ENCODE data around the gene PPP1R11. TPM values are rescaled to one million over a fixed set of nuclear protein-coding genes. Genes with fewer than 3 reads are reported as not detected.

The PPP1R11 gene
- total and polyA plus RNA-seq, 2 of the 13 experiments (the other 11 are each of a cell fraction or from before 2014, with no cell fraction given), result 32.1 to 58.9 TPM

DNA sequence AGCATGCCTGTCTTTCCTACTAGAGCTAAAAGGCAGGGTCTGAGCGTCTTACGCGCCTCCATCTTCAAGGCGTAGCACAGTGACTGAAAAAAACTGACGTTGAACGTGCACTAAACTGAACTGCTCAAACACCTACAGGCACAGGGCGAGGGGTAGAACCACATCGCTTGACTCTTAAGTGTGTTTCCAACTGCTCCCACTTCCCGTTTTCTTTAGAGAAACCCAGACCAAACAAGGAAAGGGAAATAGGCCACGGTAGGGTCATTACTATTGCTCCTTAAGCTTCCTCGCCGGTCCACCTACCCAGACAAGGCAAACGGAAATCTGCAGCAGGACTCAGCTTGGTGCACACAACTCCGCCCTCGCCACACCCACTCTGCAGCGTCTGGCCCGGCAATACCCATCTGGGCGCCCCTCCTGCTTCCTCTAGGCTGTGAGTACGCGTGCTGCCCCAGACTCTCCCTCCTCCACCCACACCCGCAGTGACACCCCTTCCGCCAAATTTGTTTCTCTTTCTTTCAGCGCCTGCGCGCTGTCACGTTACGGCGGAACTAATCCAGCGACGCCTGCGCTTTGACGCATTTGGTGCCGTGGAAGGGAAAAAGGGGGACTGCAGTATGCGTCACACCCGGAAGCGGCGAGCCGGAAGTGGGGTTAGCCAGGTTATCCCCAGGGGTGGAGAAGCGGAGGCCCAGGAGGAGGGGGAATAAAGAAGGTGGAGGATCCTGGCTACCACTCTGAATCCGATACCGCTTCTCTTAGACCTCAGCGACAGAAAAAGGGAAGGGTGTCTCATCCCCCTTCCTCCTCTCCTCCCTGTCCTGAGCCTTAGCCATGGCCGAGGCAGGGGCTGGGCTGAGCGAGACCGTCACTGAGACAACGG, at the start of gene PPP1R11 (continued):
- TF ChIP-seq, protein P1, sequence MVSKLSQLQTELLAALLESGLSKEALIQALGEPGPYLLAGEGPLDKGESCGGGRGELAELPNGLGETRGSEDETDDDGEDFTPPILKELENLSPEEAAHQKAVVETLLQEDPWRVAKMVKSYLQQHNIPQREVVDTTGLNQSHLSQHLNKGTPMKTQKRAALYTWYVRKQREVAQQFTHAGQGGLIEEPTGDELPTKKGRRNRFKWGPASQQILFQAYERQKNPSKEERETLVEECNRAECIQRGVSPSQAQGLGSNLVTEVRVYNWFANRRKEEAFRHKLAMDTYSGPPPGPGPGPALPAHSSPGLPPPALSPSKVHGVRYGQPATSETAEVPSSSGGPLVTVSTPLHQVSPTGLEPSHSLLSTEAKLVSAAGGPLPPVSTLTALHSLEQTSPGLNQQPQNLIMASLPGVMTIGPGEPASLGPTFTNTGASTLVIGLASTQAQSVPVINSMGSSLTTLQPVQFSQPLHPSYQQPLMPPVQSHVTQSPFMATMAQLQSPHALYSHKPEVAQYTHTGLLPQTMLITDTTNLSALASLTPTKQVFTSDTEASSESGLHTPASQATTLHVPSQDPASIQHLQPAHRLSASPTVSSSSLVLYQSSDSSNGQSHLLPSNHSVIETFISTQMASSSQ (IDR thresholded peaks at IDR 0.05; ENCODE audit: low read depth), result peak; percentile 62
- TF ChIP-seq, protein P1 (CRISPR knock-in tag; IDR thresholded peaks at IDR 0.05; ENCODE audit: borderline replicate concordance), result peak; percentile 68; the same call in 1 of the 2 replicates
- TF ChIP-seq ESRRA (CRISPR knock-in tag; IDR thresholded peaks at IDR 0.05; ENCODE audit: low read depth), result peak; percentile 42; the same call in 1 of the 2 replicates
- no peak for TF ChIP-seq ZBTB2 (CRISPR knock-in tag; IDR thresholded peaks at IDR 0.05; ENCODE audit: low read depth)
- no peak for TF ChIP-seq RBAK (CRISPR knock-in tag; IDR thresholded peaks at IDR 0.05)
- no peak for TF ChIP-seq MLLT10 (CRISPR knock-in tag; IDR thresholded peaks at IDR 0.05)
- peak; percentile 86; the same call in 1 of the 2 replicates for TF ChIP-seq GFI1 (CRISPR knock-in tag; IDR thresholded peaks at IDR 0.05; ENCODE audit: borderline replicate concordance)
- TF ChIP-seq, protein P2, sequence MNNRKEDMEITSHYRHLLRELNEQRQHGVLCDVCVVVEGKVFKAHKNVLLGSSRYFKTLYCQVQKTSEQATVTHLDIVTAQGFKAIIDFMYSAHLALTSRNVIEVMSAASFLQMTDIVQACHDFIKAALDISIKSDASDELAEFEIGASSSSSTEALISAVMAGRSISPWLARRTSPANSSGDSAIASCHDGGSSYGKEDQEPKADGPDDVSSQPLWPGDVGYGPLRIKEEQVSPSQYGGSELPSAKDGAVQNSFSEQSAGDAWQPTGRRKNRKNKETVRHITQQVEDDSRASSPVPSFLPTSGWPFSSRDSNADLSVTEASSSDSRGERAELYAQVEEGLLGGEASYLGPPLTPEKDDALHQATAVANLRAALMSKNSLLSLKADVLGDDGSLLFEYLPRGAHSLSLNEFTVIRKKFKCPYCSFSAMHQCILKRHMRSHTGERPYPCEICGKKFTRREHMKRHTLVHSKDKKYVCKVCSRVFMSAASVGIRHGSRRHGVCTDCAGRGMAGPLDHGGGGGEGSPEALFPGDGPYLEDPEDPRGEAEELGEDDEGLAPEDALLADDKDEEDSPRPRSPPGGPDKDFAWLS (CRISPR knock-in tag; IDR thresholded peaks at IDR 0.05; ENCODE audit: borderline replicate concordance), result peak; percentile 53; the same call in 1 of the 2 replicates
- peak; percentile 54; the same call in 1 of the 2 replicates for TF ChIP-seq KLF6 (CRISPR knock-in tag; IDR thresholded peaks at IDR 0.05)
- no peak; the same call in 1 of the 2 replicates for TF ChIP-seq NFIC (IDR thresholded peaks at IDR 0.05; ENCODE audit: low read length)
- no peak for TF ChIP-seq ZNF20 (CRISPR knock-in tag; IDR thresholded peaks at IDR 0.05)
- peak; percentile 96 for TF ChIP-seq ELF3 (CRISPR knock-in tag; IDR thresholded peaks at IDR 0.05)
- no peak; a peak in 1 of 4 replicates for TF ChIP-seq EP300 (IDR thresholded peaks at IDR 0.05; ENCODE audit: low read depth in 2 of 2, low read length in 2 of 2)
- TF ChIP-seq EP300 (CRISPR knock-in tag; IDR thresholded peaks at IDR 0.05; ENCODE audit: borderline replicate concordance), result no peak; the same call in none of the 2 replicates
- TF ChIP-seq ZNF292 (CRISPR knock-in tag; IDR thresholded peaks at IDR 0.05; ENCODE audit: borderline replicate concordance, low read depth), result 0 out of 2 replicates have a peak, but pooled peaks have one; percentile 68
- TF ChIP-seq, protein P3, sequence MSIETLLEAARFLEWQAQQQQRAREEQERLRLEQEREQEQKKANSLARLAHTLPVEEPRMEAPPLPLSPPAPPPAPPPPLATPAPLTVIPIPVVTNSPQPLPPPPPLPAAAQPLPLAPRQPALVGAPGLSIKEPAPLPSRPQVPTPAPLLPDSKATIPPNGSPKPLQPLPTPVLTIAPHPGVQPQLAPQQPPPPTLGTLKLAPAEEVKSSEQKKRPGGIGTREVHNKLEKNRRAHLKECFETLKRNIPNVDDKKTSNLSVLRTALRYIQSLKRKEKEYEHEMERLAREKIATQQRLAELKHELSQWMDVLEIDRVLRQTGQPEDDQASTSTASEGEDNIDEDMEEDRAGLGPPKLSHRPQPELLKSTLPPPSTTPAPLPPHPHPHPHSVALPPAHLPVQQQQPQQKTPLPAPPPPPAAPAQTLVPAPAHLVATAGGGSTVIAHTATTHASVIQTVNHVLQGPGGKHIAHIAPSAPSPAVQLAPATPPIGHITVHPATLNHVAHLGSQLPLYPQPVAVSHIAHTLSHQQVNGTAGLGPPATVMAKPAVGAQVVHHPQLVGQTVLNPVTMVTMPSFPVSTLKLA (IDR thresholded peaks at IDR 0.05), result peak; percentile 95
- no peak for TF ChIP-seq ATRX (CRISPR knock-in tag; IDR thresholded peaks at IDR 0.05; ENCODE audit: borderline replicate concordance)
- no peak for TF ChIP-seq PLRG1 (conservative IDR thresholded peaks at IDR 0.05)
